H9 (cell line): ENCODE measurements around the gene ZNF329. TPM values are rescaled to one million over a fixed set of nuclear protein-coding genes. Genes with fewer than 3 reads are reported as not detected.
A peak's percentile ranks its signal among the peaks of the same experiment; 100 is the strongest.

ENCODE experiments used
- DNase-seq: peaks from one replicate; pipeline ENCODE4 v3.0.0-alpha.2; 2017
- H2AFZ ChIP-seq: one replicate; pipeline ENCODE4 v1.6.1; 2013; ENCODE audit warnings: mild to moderate bottlenecking, low read length, control low read depth, moderate library complexity
- H2AK5ac ChIP-seq: 2 replicates; pipeline ENCODE4 v1.6.1; 2013; ENCODE audit warnings: low read length, control low read depth, mixed read lengths; ENCODE audit not compliant: insufficient read length
- H2BK120ac ChIP-seq: one replicate; pipeline ENCODE4 v1.6.1; 2013; ENCODE audit warnings: low read depth, mild to moderate bottlenecking, low read length, control low read depth, inconsistent platforms; ENCODE audit not compliant: poor library complexity, severe bottlenecking
- H2BK12ac ChIP-seq: 2 replicates; pipeline ENCODE4 v1.6.1; 2013; ENCODE audit warnings: low read length, control low read depth, mixed read lengths, low read depth; ENCODE audit not compliant: insufficient read length
- H2BK15ac ChIP-seq: 2 replicates; pipeline ENCODE4 v1.6.1; 2013; ENCODE audit warnings: low read depth, low read length, control low read depth
- H2BK20ac ChIP-seq: one replicate; pipeline ENCODE4 v1.6.1; 2013; ENCODE audit warnings: low read depth, mild to moderate bottlenecking, low read length, control low read depth, inconsistent platforms; ENCODE audit not compliant: poor library complexity, severe bottlenecking
- H2BK5ac ChIP-seq: 2 replicates; pipeline ENCODE4 v1.6.1; 2013; ENCODE audit warnings: low read length, control low read depth, mixed read lengths; ENCODE audit not compliant: insufficient read length
- H3K14ac ChIP-seq: 2 replicates; pipeline ENCODE4 v1.6.1; 2013; ENCODE audit warnings: low read length, control low read depth; ENCODE audit not compliant: insufficient read depth
- H3K18ac ChIP-seq: 2 replicates; pipeline ENCODE4 v1.6.1; 2013; ENCODE audit warnings: low read depth, mild to moderate bottlenecking, mixed read lengths, low read length, control low read depth; ENCODE audit not compliant: insufficient read length
- H3K23ac ChIP-seq: 2 replicates; pipeline ENCODE4 v1.6.1; 2013; ENCODE audit warnings: low read length, control low read depth, mixed read lengths, low read depth; ENCODE audit not compliant: insufficient read length
- H3K23me2 ChIP-seq: 2 replicates; pipeline ENCODE4 v1.6.1; 2013; ENCODE audit warnings: low read depth, mild to moderate bottlenecking, mixed read lengths, low read length, control low read depth; ENCODE audit not compliant: insufficient read length, poor library complexity, severe bottlenecking
- H3K27ac ChIP-seq: 2 replicates; pipeline ENCODE4 v1.5.1; 2013; ENCODE audit warnings: low read length, control low read depth, mixed read lengths, low read depth; ENCODE audit not compliant: insufficient read length
- H3K27me3 ChIP-seq: 2 replicates; pipeline ENCODE4 v1.6.1; 2013; ENCODE audit warnings: low read length, control low read depth, inconsistent platforms; ENCODE audit not compliant: insufficient read depth
- H3K4ac ChIP-seq: 2 replicates; pipeline ENCODE4 v1.6.1; 2013; ENCODE audit warnings: low read depth, mild to moderate bottlenecking, control low read depth, inconsistent platforms, low read length, moderate library complexity
- H3K4me1 ChIP-seq: 2 replicates; pipeline ENCODE4 v1.6.1; 2013; ENCODE audit warnings: low read length, control low read depth, inconsistent platforms; ENCODE audit not compliant: insufficient read depth
- H3K4me2 ChIP-seq: 2 replicates; pipeline ENCODE4 v1.6.1; 2013; ENCODE audit warnings: low read length, control low read depth, mixed read lengths; ENCODE audit not compliant: insufficient read length, insufficient read depth
- H3K56ac ChIP-seq: 2 replicates; pipeline ENCODE4 v1.6.1; 2013; ENCODE audit warnings: low read depth, mild to moderate bottlenecking, mixed read lengths, low read length, control low read depth; ENCODE audit not compliant: insufficient read length
- H3K79me1 ChIP-seq: 2 replicates; pipeline ENCODE4 v1.6.1; 2013; ENCODE audit warnings: low read depth, mild to moderate bottlenecking, moderate library complexity, low read length, control low read depth, inconsistent platforms; ENCODE audit not compliant: insufficient read depth, poor library complexity, severe bottlenecking
- H3K79me2 ChIP-seq: 2 replicates; pipeline ENCODE4 v1.6.1; 2013; ENCODE audit warnings: low read length, control low read depth, inconsistent platforms; ENCODE audit not compliant: insufficient read depth
- H3K9ac ChIP-seq: 2 replicates; pipeline ENCODE4 v1.6.1; 2013; ENCODE audit warnings: low read length, control low read depth, mixed read lengths; ENCODE audit not compliant: insufficient read length; ENCODE audit errors: extremely low read depth
- H3K9me3 ChIP-seq: one replicate; pipeline ENCODE4 v1.6.1; 2013; ENCODE audit warnings: low read depth, low read length, inconsistent platforms; ENCODE audit not compliant: control insufficient read depth
- H3T11ph ChIP-seq: one replicate; pipeline ENCODE4 v1.6.1; 2013; ENCODE audit warnings: mild to moderate bottlenecking, low read length, control low read depth, inconsistent platforms
- H4K20me1 ChIP-seq: one replicate; pipeline ENCODE4 v1.6.1; 2013; ENCODE audit not compliant: control insufficient read depth, insufficient read length, insufficient read depth
- H4K5ac ChIP-seq: 2 replicates; pipeline ENCODE4 v1.6.1; 2013; ENCODE audit warnings: low read depth, mild to moderate bottlenecking, mixed read lengths, low read length, control low read depth; ENCODE audit not compliant: insufficient read length
- H4K8ac ChIP-seq: replicated peaks from 2 replicates; pipeline ENCODE4 v1.6.1; 2013; ENCODE audit warnings: low read length, control low read depth, mixed read lengths, low read depth; ENCODE audit not compliant: insufficient read length
- H4K91ac ChIP-seq: 2 replicates; pipeline ENCODE4 v1.6.1; 2013; ENCODE audit warnings: low read depth, mild to moderate bottlenecking, moderate library complexity, mixed read lengths, low read length, control low read depth; ENCODE audit not compliant: insufficient read length
- H3K27ac Mint-ChIP-seq, 3 experiments: 2 replicates in 2 of 3; 3 replicates in 1 of 3; pipeline ENCODE4 v1.8.0; 2020 to 2021; ENCODE audit warnings: mixed read lengths in 3 of 3, mild to moderate bottlenecking in 1 of 3, moderate library complexity in 1 of 3
- H3K27me3 Mint-ChIP-seq: 2 replicates; pipeline ENCODE4 v1.8.0; 2021; ENCODE audit warnings: low read depth, mild to moderate bottlenecking, moderate library complexity, mixed read lengths
- H3K36me3 Mint-ChIP-seq, 3 experiments: 2 replicates in 2 of 3; 3 replicates in 1 of 3; pipeline ENCODE4 v1.8.0; 2020 to 2021; ENCODE audit warnings: low read depth in 3 of 3, mixed read lengths in 3 of 3; ENCODE audit not compliant: insufficient read depth in 1 of 3
- H3K4me1 Mint-ChIP-seq, 2 experiments: 2 replicates each; pipeline ENCODE4 v1.8.0; 2020; ENCODE audit warnings: mixed read lengths in 2 of 2
- H3K4me3 Mint-ChIP-seq, 2 experiments: 2 replicates in 1 of 2; 3 replicates in 1 of 2; pipeline ENCODE4 v1.8.0; 2020 to 2021; ENCODE audit warnings: mild to moderate bottlenecking in 2 of 2, mixed read lengths in 2 of 2, moderate library complexity in 1 of 2
- H3K9me3 Mint-ChIP-seq, 2 experiments: 2 replicates in 1 of 2; 3 replicates in 1 of 2; pipeline ENCODE4 v1.8.0; 2020; ENCODE audit warnings: mild to moderate bottlenecking in 2 of 2, mixed read lengths in 2 of 2, moderate library complexity in 1 of 2
- WGBS: extraction: QIAGEN DNeasy Blood & Tissue Kit; methylation state at CpG from one replicate; pipeline ENCODE4 v1.1.7; 2013; ENCODE audit warnings: missing lambda C conversion rate, low lambda C conversion rate, mixed read lengths; ENCODE audit not compliant: insufficient read length; ENCODE audit errors: extremely low coverage; 5-methylcytosine and 5-hydroxymethylcytosine counted together
- total RNA-seq: library from RNA; stranded (reverse); gene quantifications from 2 replicates; pipeline ENCODE4 v1.2.1, GENCODE V29; 2021
- TF ChIP-seq, protein P1 (sequence below): fragments of 200-600 bp; sonication (generic); conservative IDR thresholded peaks from 3 replicates; pipeline ENCODE4 v1.8.0; 2021; ENCODE audit warnings: antibody characterized with exemption, mild to moderate bottlenecking

ZNF329 gene
- total RNA-seq, 1 experiment from 2014 or later: 12.1 TPM

DNA sequence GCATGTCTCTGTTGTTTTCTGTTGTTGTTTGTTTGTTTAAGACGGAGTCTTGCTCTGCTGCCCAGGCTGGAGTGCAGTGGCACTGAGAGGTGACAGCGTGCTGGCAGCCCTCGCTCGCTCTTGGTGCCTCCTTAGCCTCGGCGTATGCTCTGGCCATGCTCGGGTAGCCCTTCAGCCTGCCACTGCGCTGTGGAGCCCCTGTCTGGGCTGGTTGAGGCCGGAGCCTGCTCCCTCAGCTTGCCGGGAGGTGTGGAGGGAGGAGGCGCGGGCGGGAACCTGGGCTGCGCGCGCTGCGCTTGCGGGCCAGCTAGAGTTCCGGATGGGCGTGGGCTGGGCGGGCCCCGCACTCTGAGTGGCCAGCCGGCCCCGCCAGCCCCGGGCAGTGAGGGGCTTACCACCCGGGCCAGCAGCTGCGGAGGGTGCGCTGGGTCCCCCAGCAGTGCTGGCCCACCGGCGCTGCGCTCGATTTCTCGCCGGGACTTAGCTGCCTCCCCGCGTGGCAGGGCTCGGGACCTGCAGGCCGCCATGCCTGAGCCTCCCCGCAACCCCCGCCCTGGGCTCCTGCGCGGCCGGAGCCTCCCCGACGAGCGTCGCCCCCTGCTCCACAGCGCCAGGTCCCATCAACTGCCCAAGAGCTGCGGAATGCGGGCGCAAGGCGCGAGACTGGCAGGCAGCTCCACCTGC lies 6.6 kb upstream of the ZNF329 start:
- Histone ChIP-seq H2AFZ (no peak overlapping the region), H3K18ac (no peak overlapping the region), H4K20me1 (no peaks in the 10 kb centered on the region), H4K91ac (no peak overlapping the region), H3K4me1 (no peaks in the 10 kb centered on the region), H3K56ac (no peak overlapping the region), H3K27me3 (no peaks in the 10 kb centered on the region), H3K4me2 (no peak overlapping the region), H2BK12ac (no peak overlapping the region), H2BK15ac (no peak overlapping the region), H4K8ac (no peak overlapping the region), H2BK20ac (no peak overlapping the region), H3K9me3 (peaks cover 8% of the 10 kb centered on the region), H3K4ac (no peak overlapping the region), H3K27ac (no peak overlapping the region), H3K9ac (no peak overlapping the region), H2AK5ac (no peak overlapping the region), H3K23ac (no peak overlapping the region), H4K5ac (no peak overlapping the region), H3K14ac (peak overlapping the region; percentile 44; the same call in 1 of the 2 replicates), H2BK120ac (no peak overlapping the region), H3K79me2 (no peaks in the 10 kb centered on the region), H2BK5ac (no peak overlapping the region), H3K79me1 (no peaks in the 10 kb centered on the region), H3T11ph (no peak overlapping the region), H3K23me2 (no peaks in the 10 kb centered on the region)
- peaks cover 4 to 5% (median 5%) of the 10 kb centered on the region in 3 experiments; a peak in 6 of 7 replicates for H3K36me3 Mint-ChIP-seq
- DNase-seq: peak; percentile 45
- H3K4me1 Mint-ChIP-seq: peaks cover 2 to 8% of the 10 kb centered on the region in 2 experiments; a peak in 3 of 4 replicates
- TF ChIP-seq, protein P1, sequence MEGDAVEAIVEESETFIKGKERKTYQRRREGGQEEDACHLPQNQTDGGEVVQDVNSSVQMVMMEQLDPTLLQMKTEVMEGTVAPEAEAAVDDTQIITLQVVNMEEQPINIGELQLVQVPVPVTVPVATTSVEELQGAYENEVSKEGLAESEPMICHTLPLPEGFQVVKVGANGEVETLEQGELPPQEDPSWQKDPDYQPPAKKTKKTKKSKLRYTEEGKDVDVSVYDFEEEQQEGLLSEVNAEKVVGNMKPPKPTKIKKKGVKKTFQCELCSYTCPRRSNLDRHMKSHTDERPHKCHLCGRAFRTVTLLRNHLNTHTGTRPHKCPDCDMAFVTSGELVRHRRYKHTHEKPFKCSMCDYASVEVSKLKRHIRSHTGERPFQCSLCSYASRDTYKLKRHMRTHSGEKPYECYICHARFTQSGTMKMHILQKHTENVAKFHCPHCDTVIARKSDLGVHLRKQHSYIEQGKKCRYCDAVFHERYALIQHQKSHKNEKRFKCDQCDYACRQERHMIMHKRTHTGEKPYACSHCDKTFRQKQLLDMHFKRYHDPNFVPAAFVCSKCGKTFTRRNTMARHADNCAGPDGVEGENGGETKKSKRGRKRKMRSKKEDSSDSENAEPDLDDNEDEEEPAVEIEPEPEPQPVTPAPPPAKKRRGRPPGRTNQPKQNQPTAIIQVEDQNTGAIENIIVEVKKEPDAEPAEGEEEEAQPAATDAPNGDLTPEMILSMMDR: no peak
- no peak overlapping the region for H3K27ac Mint-ChIP-seq
- H3K27me3 Mint-ChIP-seq: peaks cover 12% of the 10 kb centered on the region
- peaks cover 42 to 43% of the 10 kb centered on the region in 2 experiments for H3K9me3 Mint-ChIP-seq
- H3K4me3 Mint-ChIP-seq: no peak overlapping the region
- no CpG with 5 or more reads among the region's 53 CpGs for WGBS
